HEK293T (cell line): ENCODE results near the gene HK2.
"Not testable (repeated sequence)": the region's sequence is repeated elsewhere in the genome, so short reads cannot be mapped to it uniquely, and the experiment has no call there.

Experiments
- CTCF ChIA-PET: fragments of 350-600 bp; formaldehyde crosslinking; extraction: SDS; loops from one replicate; lab custom pipeline; 2021; ENCODE audit warnings: antibody characterized with exemption, inconsistent platforms; lab: Yijun Ruan, JAX
- POLR2A ChIA-PET: fragments of 350-600 bp; formaldehyde crosslinking; extraction: SDS; loops from one replicate; lab custom pipeline; 2020; ENCODE audit warnings: antibody characterized with exemption, inconsistent platforms; lab: Yijun Ruan, JAX
- DNase-seq: peaks from one replicate; pipeline ENCODE4 v3.0.0; 2012; ENCODE audit warnings: mixed read lengths; ENCODE audit errors: extremely low spot score
- ARNT ChIP-seq: fragments of 450-650 bp; IDR thresholded peaks from 2 replicates; pipeline ENCODE4 v1.6.1; 2017; ENCODE audit warnings: mild to moderate bottlenecking
- BHLHE40 ChIP-seq: fragments of 450-650 bp; IDR thresholded peaks from 2 replicates; pipeline ENCODE4 v1.6.1; 2016; ENCODE audit warnings: mild to moderate bottlenecking, moderate library complexity, borderline replicate concordance
- CTBP1 ChIP-seq: fragments of 450-650 bp; IDR thresholded peaks from 2 replicates; pipeline ENCODE4 v1.6.1; 2016; ENCODE audit warnings: borderline replicate concordance
- ELF4 ChIP-seq: fragments of 450-650 bp; IDR thresholded peaks from 2 replicates; pipeline ENCODE4 v1.6.1; 2017; ENCODE audit warnings: antibody characterized with exemption
- FOXA1 ChIP-seq: fragments of 450-650 bp; IDR thresholded peaks from 2 replicates; pipeline ENCODE4 v1.6.1; 2016; ENCODE audit warnings: mild to moderate bottlenecking
- FOXK2 ChIP-seq: fragments of 450-650 bp; IDR thresholded peaks from 2 replicates; pipeline ENCODE4 v1.6.1; 2016; ENCODE audit warnings: mild to moderate bottlenecking
- FOXM1 ChIP-seq: fragments of 450-650 bp; IDR thresholded peaks from 2 replicates; pipeline ENCODE4 v1.6.1; 2017; ENCODE audit warnings: mild to moderate bottlenecking, borderline replicate concordance
- HDGF ChIP-seq: fragments of 450-650 bp; IDR thresholded peaks from 2 replicates; pipeline ENCODE4 v1.6.1; 2017; ENCODE audit warnings: antibody characterized with exemption, borderline replicate concordance
- L3MBTL2 ChIP-seq: fragments of 450-650 bp; conservative IDR thresholded peaks from 2 replicates; pipeline ENCODE4 v1.6.1; 2016; ENCODE audit warnings: mild to moderate bottlenecking
- LEF1 ChIP-seq: fragments of 450-650 bp; IDR thresholded peaks from 2 replicates; pipeline ENCODE4 v1.6.1; 2017; ENCODE audit warnings: mild to moderate bottlenecking, borderline replicate concordance
- NFRKB ChIP-seq: fragments of 450-650 bp; IDR thresholded peaks from 2 replicates; pipeline ENCODE4 v1.6.1; 2016; ENCODE audit warnings: mild to moderate bottlenecking, moderate library complexity
- SP1 ChIP-seq: fragments of 450-650 bp; IDR thresholded peaks from 2 replicates; pipeline ENCODE4 v1.6.1; 2017
- SUZ12 ChIP-seq: fragments of 450-650 bp; IDR thresholded peaks from 2 replicates; pipeline ENCODE4 v1.6.1; 2016; ENCODE audit warnings: mild to moderate bottlenecking
- TARDBP ChIP-seq: fragments of 450-650 bp; IDR thresholded peaks from 2 replicates; pipeline ENCODE4 v1.6.1; 2016
- ZNF384 ChIP-seq: fragments of 450-650 bp; IDR thresholded peaks from 2 replicates; pipeline ENCODE4 v1.6.1; 2016
- TF ChIP-seq, protein P1 (sequence below): fragments of 450-650 bp; IDR thresholded peaks from 2 replicates; pipeline ENCODE4 v1.6.1; 2016

The HK2 gene

DNA sequence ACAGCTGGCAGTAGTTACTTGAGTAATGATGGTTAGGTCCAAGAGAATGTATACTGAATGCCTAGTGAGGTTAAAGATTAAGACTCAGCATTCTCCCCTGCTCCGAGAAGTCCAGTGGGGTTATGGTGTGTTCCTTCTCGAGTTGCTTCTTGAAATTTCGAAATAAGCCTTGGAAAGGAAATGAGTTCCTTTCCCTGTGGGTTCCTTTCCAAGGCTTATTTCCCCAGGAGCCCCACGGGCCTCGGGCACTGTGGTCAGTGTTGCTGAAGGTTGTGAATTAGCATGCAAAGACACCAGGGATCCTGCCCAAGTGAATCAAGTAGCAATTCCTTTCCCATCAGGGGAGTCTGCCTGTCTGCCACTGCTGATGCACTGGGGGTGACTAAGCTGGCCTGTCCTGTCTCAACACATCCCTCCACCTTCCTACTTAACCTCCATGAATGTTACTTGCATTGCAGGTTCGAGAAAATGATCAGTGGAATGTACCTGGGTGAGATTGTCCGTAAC, 53.6 kb downstream of the HK2 start:
- no peak for DNase-seq
- no peak for TF ChIP-seq FOXK2
- TF ChIP-seq L3MBTL2: no peak
- TF ChIP-seq FOXM1: no peak
- no peak for TF ChIP-seq CTBP1
- TF ChIP-seq, protein P1, sequence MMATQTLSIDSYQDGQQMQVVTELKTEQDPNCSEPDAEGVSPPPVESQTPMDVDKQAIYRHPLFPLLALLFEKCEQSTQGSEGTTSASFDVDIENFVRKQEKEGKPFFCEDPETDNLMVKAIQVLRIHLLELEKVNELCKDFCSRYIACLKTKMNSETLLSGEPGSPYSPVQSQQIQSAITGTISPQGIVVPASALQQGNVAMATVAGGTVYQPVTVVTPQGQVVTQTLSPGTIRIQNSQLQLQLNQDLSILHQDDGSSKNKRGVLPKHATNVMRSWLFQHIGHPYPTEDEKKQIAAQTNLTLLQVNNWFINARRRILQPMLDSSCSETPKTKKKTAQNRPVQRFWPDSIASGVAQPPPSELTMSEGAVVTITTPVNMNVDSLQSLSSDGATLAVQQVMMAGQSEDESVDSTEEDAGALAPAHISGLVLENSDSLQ: no peak
- TF ChIP-seq NFRKB: no peak
- TF ChIP-seq ELF4: no peak
- TF ChIP-seq SP1: no peak
- no peak for TF ChIP-seq ZNF384
- TF ChIP-seq BHLHE40: no peak
- CTCF ChIA-PET: no interaction called here
- POLR2A ChIA-PET: no interaction called here

DNA sequence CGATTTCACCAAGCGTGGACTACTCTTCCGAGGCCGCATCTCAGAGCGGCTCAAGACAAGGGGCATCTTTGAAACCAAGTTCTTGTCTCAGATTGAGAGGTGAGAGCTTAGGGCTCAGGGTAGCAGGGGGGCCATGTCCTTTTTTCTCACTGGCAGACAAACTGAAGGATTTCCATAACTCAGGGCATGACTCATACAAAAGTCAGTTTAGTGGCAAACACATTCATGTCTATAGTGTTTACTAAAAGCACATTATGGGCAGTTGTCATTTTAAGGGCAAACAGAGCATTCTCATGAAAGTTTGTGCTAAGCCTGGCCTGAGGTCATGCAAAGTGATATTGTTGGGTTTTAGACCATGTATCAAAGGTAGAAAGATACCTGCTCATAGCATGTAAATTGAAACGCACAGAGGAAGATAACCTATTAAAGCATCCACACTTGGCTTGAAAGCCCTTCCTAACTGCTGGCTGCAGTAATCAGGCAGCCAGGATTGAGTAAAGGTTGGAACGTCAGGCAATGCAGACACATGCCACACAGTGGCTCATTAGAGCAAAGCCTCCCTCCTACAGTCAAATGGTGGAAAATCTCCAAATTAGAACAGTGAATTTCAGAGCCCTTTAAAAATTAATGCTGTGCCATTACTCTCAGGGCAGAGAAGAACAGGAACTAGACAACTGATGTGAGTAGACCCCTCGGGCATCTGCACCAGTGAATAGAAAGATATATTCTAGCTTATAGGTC, 54.2 kb downstream of the HK2 start:
- POLR2A ChIA-PET: no interaction called here

DNA sequence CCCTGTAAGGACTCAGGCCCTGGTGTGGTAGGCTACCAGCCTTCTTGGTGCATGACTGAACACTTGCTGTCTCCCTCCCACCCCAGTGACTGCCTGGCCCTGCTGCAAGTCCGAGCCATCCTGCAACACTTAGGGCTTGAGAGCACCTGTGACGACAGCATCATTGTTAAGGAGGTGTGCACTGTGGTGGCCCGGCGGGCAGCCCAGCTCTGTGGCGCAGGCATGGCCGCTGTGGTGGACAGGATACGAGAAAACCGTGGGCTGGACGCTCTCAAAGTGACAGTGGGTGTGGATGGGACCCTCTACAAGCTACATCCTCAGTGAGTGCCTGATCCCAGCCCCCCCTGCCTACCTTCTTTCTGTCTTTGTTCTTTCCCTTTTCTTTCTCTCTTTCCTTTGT, 55.2 kb downstream of the HK2 start:
- no peak for TF ChIP-seq ARNT
- no peak for TF ChIP-seq ZNF384
- TF ChIP-seq BHLHE40: no peak
- no peak for TF ChIP-seq FOXM1
- TF ChIP-seq L3MBTL2: no peak
- no peak for TF ChIP-seq TARDBP
- TF ChIP-seq, protein P1: no peak
- no peak for TF ChIP-seq SP1
- no peak for TF ChIP-seq FOXA1
- TF ChIP-seq CTBP1: no peak
- no peak for TF ChIP-seq FOXK2
- TF ChIP-seq SUZ12: no peak
- no peak for TF ChIP-seq ELF4
- no peak for TF ChIP-seq LEF1
- no peak for TF ChIP-seq HDGF
- no peak for TF ChIP-seq NFRKB
- POLR2A ChIA-PET: no interaction called here
- CTCF ChIA-PET: no interaction called here
- DNase-seq: no peak

More for the DNA sequence above, 54.2 kb downstream of the HK2 start:
- no peak for DNase-seq
- no peak for TF ChIP-seq SUZ12
- TF ChIP-seq L3MBTL2: no peak
- TF ChIP-seq, protein P1: no peak
- CTCF ChIA-PET: no interaction called here

GRCh38 chr2:74890711-74891110, 56.8 kb downstream of the HK2 start:
- CTCF ChIA-PET: no interaction called here
- POLR2A ChIA-PET: no interaction called here
- TF ChIP-seq FOXA1 (no peak), HDGF (no peak), ZNF384 (no peak), L3MBTL2 (no peak), NFRKB (no peak), ELF4 (no peak), SUZ12 (no peak), ARNT (no peak), CTBP1 (no peak), LEF1 (no peak)
- TF ChIP-seq, protein P1: no peak
- DNase-seq: no peak

DNA sequence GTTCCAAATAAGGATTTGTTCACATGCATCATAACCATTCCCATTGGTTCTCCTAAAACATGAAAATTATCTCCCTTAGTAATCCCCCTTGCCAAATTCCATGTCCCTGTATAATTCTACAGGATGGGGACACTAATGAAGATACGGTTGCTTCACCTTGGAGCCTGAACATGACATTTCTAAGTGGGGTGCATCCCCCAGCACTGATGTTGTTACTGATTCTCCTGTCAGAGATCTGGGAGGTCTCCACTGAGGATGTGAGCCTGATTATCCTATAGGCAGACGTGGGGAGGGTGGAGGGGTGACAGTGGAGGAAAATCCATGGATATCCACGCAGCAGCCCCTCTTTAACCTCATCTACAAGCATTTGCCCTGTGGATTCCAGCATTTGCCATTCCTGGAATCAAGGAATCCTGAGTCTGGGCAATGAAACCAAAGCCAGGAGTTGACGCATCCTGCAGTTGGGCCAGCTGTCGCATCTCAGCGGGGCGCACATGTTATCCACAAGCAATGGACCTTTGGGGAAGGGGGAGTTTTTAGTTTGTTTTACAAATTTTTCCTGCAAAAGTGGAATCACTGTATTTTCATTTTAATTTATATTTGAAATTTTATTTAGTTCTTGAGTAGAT, 57.3 kb downstream of the HK2 start:
- ChIA-PET CTCF (no interaction called here), POLR2A (no interaction called here)
- DNase-seq: no peak
- no peak for TF ChIP-seq SUZ12
- TF ChIP-seq ARNT: no peak
- no peak for TF ChIP-seq HDGF
- TF ChIP-seq, protein P1: no peak
- no peak for TF ChIP-seq FOXA1
- TF ChIP-seq TARDBP: no peak
- no peak for TF ChIP-seq ELF4
- no peak for TF ChIP-seq FOXK2
- TF ChIP-seq BHLHE40: no peak
- no peak for TF ChIP-seq LEF1

GRCh38 chr2:74891816-74892215, 57.9 kb downstream of the HK2 start:
- POLR2A ChIA-PET, CTCF ChIA-PET, DNase-seq: not testable (repeated sequence)
